Activated naive CD4-positive, alpha-beta T cell treated with anti-CD3 and anti-CD28 coated beads, Interleukin-2, amount 50 U/mL, for 24 hours (primary cell): ENCODE measurements around the gene MED9.

Experiments used
- H3K27ac Mint-ChIP-seq: one replicate; pipeline ENCODE4 v1.8.0; 2021; ENCODE audit warnings: mild to moderate bottlenecking, mixed read lengths
- H3K27me3 Mint-ChIP-seq: one replicate; pipeline ENCODE4 v1.8.0; 2021; ENCODE audit warnings: mixed read lengths
- H3K36me3 Mint-ChIP-seq: one replicate; pipeline ENCODE4 v1.8.0; 2021; ENCODE audit warnings: mixed read lengths
- H3K4me1 Mint-ChIP-seq: one replicate; pipeline ENCODE4 v1.8.0; 2021; ENCODE audit warnings: mixed read lengths
- H3K4me3 Mint-ChIP-seq: one replicate; pipeline ENCODE4 v1.8.0; 2021; ENCODE audit warnings: mild to moderate bottlenecking, mixed read lengths
- H3K9me3 Mint-ChIP-seq: one replicate; pipeline ENCODE4 v1.8.0; 2021; ENCODE audit warnings: mixed read lengths

MED9 gene

GRCh38 chr17:17539591-17539990 lies 62.8 kb downstream of the MED9 start:
- Mint-ChIP-seq H3K36me3 (no peaks in the 10 kb centered on the region), H3K4me1 (no peaks in the 10 kb centered on the region), H3K27ac (no peak overlapping the region), H3K27me3 (no peaks in the 10 kb centered on the region), H3K4me3 (no peak overlapping the region), H3K9me3 (no peaks in the 10 kb centered on the region)

GRCh38 chr17:17540278-17540906 lies 63.6 kb downstream of the MED9 start:
- H3K36me3 Mint-ChIP-seq: no peaks in the 10 kb centered on the region
- no peaks in the 10 kb centered on the region for H3K4me1 Mint-ChIP-seq
- H3K27ac Mint-ChIP-seq: no peak overlapping the region
- H3K27me3 Mint-ChIP-seq: no peaks in the 10 kb centered on the region
- no peaks in the 10 kb centered on the region for H3K9me3 Mint-ChIP-seq
- H3K4me3 Mint-ChIP-seq: no peak overlapping the region

DNA sequence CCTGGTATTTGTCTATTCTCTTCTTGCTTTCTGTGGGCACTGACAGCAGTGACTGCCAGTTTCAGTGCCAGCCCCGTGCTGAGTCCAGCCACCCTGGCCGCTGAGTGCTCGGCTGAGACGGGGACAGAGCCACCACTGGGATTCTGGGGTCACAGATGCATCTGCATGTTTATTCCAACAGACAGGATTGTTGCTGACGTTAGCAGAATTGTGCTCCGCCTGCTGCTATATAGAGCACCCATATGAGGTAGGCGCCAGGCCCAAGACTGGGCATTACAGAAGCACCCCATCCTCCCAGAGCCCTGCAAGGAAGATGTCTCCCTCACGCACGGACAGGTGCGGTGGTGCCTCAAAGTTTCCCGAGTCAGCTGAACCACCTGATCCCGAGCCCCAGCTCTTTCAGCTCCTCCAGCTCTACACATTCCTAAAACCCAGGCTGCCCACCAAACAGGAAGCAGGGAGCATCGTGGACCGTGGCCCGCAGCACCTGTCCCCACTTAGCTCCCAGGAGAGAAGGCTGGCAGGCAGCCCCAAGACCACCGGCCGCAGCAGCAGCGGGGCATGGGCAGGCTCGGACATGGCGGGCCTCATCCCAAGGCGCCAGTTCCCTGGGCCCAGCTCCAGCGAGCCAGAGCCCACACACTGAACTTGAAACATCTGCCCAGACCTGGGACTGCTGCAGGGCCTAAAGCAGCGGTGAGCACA lies 64.3 kb downstream of the MED9 start:
- Mint-ChIP-seq H3K4me1 (no peaks in the 10 kb centered on the region), H3K27me3 (no peaks in the 10 kb centered on the region), H3K4me3 (no peak overlapping the region)

DNA sequence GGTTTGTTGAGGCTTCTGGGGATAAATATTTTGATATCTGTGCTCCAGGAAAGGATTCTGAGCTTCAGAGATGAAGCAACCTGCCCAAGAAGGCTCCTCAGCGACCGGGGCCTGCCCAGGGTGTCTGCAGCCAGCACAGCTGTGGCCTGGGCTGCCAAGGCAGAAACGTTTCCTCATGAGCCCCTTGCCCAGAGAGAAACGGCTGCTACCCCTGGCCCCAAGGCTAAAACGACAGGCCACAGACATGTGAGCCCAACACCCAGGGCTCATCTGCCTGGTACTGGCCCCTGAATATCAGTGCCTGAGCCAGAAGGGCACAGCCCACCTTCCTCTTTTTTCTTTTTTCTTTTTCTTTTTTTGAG lies 64.8 kb downstream of the MED9 start:
- Mint-ChIP-seq H3K9me3 (no peaks in the 10 kb centered on the region), H3K4me1 (no peaks in the 10 kb centered on the region), H3K36me3 (no peaks in the 10 kb centered on the region), H3K4me3 (no peak overlapping the region), H3K27ac (no peak overlapping the region), H3K27me3 (no peaks in the 10 kb centered on the region)

More for the DNA sequence above, 64.3 kb downstream of the MED9 start:
- Mint-ChIP-seq H3K9me3 (no peaks in the 10 kb centered on the region), H3K27ac (no peak overlapping the region), H3K36me3 (no peaks in the 10 kb centered on the region)
